ENCODE results near the gene ATP5F1E.

The ATP5F1E gene

GRCh38 chr20:59010995-59011873 is 20.9 kb downstream of the ATP5F1E start:
- H3K27ac ChIP-seq, result peak overlapping the region; percentile 86
- DNase-seq (ENCODE audit: low spot score), result peak; percentile 89
- ChIA-PET POLR2A (ENCODE audit: low non-redundant PET) (interaction anchor here (2.8 kb wide), 1 partner anchor 21 kb away, joined by 20 read pairs; the partner anchor contains the start of gene ATP5F1E), CTCF (interaction anchor here (0.7 to 1.1 kb wide), 4 partner anchors 12 to 137 kb away, joined by 3 to 5 read pairs (median 4); partner anchors contain the start of gene ATP5F1E)
- TF ChIP-seq CTCF (conservative IDR thresholded peaks at IDR 0.05; ENCODE audit: low read depth), result no peak

DNA sequence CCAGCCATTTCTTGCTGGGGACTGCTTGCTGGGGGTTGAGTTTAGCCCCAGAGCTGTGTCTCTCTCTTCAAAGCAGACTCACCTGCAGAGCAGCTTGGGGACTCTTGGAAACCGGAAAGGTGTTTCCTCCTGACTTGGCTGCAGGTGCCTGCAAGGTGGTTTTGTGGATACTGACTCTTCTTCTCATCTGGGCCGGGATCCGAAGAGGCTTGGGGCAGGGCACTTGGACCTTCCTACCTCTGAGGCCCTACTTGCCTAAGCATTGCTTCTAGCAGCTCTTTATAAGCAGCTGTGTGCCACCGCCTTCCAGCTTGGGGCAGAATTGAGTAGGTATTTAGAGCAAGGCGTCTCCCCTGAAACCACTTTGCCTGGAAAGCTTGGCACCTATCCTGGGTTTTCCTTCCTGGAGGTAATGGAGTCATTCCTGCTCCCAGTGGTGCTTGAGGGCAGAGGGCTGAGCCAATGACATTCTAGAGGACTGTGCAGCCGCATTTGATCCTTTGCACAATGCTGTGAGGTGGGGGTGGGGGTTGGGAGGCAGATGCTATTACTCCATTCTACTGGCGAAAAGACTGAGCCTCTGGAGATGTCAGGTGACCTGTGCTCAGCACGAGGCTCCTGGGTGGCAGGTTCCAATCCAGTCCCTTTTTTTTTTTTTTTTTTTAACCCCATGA is 21.7 kb downstream of the ATP5F1E start:
- peak overlapping the region; percentile 86 for H3K27ac ChIP-seq
- no peak for TF ChIP-seq CTCF (conservative IDR thresholded peaks at IDR 0.05; ENCODE audit: low read depth)
- ChIA-PET CTCF (interaction anchor here (0.6 to 1.1 kb wide), 6 partner anchors 18 to 697 kb away, joined by 3 to 5 read pairs (median 3); partner anchors contain the start of gene ATP5F1E), POLR2A (ENCODE audit: low non-redundant PET) (interaction anchor here (2.8 kb wide), 1 partner anchor 21 kb away, joined by 20 read pairs; the partner anchor contains the start of gene ATP5F1E)
- DNase-seq (ENCODE audit: low spot score), result peak; percentile 80

GRCh38 chr20:59008715-59009336 is 23.3 kb downstream of the ATP5F1E start:
- peak overlapping the region; percentile 17; the same call in 1 of the 2 replicates for H3K27ac ChIP-seq
- ChIA-PET POLR2A (ENCODE audit: low non-redundant PET) (interaction anchor here (0.6 to 2.8 kb wide), 2 partner anchors 23 to 33 kb away, joined by 3 to 20 read pairs; partner anchors contain the start of gene ATP5F1E), CTCF (interaction anchor here (0.7 kb wide), 2 partner anchors 31 to 139 kb away, joined by 3 read pairs; no protein-coding TSS in a partner anchor)
- no peak for DNase-seq (ENCODE audit: low spot score)
- TF ChIP-seq CTCF (conservative IDR thresholded peaks at IDR 0.05; ENCODE audit: low read depth), result no peak

DNA sequence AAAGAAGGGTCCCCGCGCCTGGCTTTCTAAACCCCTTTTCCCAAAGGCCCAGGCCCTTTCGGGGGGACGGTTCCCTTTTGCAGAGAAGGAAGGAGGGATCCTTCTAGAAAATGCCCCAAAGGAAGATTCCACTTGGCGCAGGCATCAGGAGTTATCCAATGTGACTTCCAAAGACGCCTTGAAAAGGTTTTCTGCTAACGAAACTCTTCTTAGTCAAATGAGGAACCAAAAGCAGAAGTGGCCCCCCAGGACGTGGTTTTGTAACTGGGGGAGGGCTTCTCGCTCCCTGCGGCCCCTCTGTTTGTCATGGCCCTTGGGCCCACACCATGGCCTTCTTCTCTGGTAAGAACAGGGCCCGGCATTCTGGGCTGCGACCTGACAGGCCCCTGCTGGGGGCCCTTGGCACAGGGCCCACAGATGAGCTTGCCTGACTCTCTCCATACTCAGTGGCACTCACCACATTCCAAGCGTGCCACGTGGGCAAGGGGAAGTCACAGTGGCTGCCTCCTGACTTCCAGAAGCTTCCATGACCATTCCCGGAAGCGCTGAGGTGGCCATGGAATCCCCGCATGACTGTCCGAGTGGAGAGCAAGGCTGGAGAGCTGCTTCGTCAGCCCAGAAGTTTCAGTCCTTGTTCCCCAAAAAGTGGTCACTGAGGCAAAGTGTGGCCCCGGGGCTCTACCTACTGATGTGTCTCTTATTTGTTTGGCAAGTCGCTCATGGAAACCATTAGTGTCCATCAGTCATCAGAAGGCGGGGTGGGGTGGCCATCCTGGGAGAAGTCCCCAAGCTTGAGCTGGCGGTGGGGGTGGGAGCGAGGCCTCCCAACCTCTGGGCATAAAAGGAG is 24.2 kb downstream of the ATP5F1E start:
- POLR2A ChIA-PET (ENCODE audit: low non-redundant PET), result no interaction called here
- peak overlapping the region; percentile 76 for H3K27ac ChIP-seq

More for the DNA sequence above, 24.2 kb downstream of the ATP5F1E start:
- no peak for DNase-seq (ENCODE audit: low spot score)
- CTCF ChIA-PET, result interaction anchor here (0.5 to 0.7 kb wide), 2 partner anchors 15 to 32 kb away, joined by 3 to 4 read pairs; no protein-coding TSS in a partner anchor
- TF ChIP-seq CTCF (conservative IDR thresholded peaks at IDR 0.05; ENCODE audit: low read depth), result no peak

All from RWPE1 (cell line).